ENCODE measurements around the gene ZNF800.

The ZNF800 gene

DNA sequence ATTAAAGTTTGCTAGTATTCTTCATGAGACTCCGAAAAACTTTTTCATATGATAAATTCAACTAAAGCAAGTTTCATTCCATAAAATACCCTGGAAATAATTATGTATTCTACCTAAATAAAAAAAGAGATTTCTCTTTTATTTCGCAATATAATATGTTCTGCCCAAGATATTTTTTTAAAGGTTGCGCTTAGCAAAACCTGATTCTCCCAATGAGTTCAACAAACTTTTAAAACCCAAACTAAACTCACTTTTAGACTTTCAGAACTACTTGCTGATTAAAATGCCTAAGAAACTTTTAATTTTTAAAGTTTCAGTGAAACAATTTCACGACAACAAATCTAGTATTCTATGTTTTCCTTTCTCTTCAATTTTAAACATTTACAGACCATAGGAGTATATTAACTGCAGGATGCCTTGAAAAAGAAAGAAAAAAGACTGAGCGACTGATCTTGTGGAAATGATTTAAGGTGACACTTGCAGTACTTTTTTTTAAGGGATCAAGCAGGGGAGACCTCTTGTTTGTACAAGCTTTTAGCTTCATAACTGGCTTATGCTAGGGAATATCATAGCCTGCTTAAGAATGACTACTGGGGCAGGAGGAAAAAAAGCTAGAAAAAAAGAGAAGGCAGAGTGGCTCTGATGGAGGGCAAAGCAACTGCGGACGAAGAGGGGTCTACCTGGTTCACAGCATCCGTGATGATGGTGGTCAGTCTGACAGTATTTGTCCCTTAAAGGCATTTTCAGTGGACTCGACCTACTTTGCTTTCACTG, 1.5 kb downstream of the ZNF800 start:
- Histone ChIP-seq H3K36me3 (ENCODE audit: control insufficient read depth in 1 of 2, insufficient read depth in 2 of 2, low read length in 2 of 2) (peaks cover 3 to 14% of the 10 kb centered on the region in 2 donors), H3K9ac (ENCODE audit: low read depth in 1 of 2, low read length in 2 of 2) (peak overlapping the region; percentile 92 to 93), H3K27ac (ENCODE audit: low read depth, low read length) (peak overlapping the region; percentile 42), H3K4me1 (ENCODE audit: control insufficient read depth in 1 of 2, insufficient read depth in 2 of 2, low read length in 2 of 2) (peaks cover 24 to 25% of the 10 kb centered on the region in 2 donors), H3K4me3 (ENCODE audit: low read depth in 1 of 2, low read length in 2 of 2) (peak overlapping the region; percentile 75 to 94), H3K27me3 (ENCODE audit: control insufficient read depth in 1 of 2, insufficient read depth in 2 of 2, low read length in 2 of 2) (no peaks in the 10 kb centered on the region), H3K9me3 (ENCODE audit: control insufficient read depth in 1 of 2, low read length in 2 of 2) (no peaks in the 10 kb centered on the region)

DNA sequence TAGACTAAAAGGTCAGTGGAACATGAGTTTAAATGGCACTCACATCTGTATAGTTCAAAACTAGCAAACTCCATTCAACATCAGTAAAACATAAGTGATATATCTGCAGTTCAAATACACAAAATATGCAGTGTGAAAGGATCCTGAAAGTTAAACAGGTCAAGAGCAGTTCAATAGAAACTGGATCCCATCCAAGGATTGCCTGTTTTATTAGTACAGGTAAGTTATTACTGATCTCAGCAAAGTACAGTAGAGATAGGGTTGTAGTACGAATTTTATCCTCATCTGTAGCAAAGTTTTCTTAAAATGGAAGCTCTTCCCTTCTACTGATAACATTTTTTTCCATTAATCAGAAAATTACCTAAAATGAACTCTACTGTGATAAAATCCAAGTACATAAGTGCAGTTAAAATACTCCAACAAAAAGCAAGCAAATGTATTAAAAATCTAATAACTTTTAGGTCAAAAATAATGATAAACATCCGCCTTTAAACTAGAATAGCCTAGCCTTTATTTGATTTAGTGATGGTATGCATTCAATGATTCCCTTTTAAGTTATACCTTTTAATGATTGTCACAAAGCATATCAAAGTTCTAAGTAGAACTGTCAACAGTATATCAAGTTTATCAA, 2.2 kb downstream of the ZNF800 start:
- Histone ChIP-seq H3K9ac (ENCODE audit: low read depth in 1 of 2, low read length in 2 of 2) (no peak overlapping the region), H3K27me3 (ENCODE audit: control insufficient read depth in 1 of 2, insufficient read depth in 2 of 2, low read length in 2 of 2) (no peaks in the 10 kb centered on the region), H3K4me3 (ENCODE audit: low read depth in 1 of 2, low read length in 2 of 2) (peak overlapping the region in 1 of 2 donors; percentile 8), H3K4me1 (ENCODE audit: control insufficient read depth in 1 of 2, insufficient read depth in 2 of 2, low read length in 2 of 2) (peaks cover 24 to 25% of the 10 kb centered on the region in 2 donors), H3K27ac (ENCODE audit: low read depth, low read length) (no peak overlapping the region), H3K9me3 (ENCODE audit: control insufficient read depth in 1 of 2, low read length in 2 of 2) (no peaks in the 10 kb centered on the region), H3K36me3 (ENCODE audit: control insufficient read depth in 1 of 2, insufficient read depth in 2 of 2, low read length in 2 of 2) (peaks cover 3 to 17% of the 10 kb centered on the region in 2 donors)

GRCh38 chr7:127389321-127389720, 3.2 kb downstream of the ZNF800 start:
- Histone ChIP-seq H3K36me3 (ENCODE audit: control insufficient read depth in 1 of 2, insufficient read depth in 2 of 2, low read length in 2 of 2) (peaks cover 3 to 19% of the 10 kb centered on the region in 2 donors), H3K9ac (ENCODE audit: low read depth in 1 of 2, low read length in 2 of 2) (no peak overlapping the region), H3K9me3 (ENCODE audit: control insufficient read depth in 1 of 2, low read length in 2 of 2) (no peaks in the 10 kb centered on the region), H3K4me1 (ENCODE audit: control insufficient read depth in 1 of 2, insufficient read depth in 2 of 2, low read length in 2 of 2) (peaks cover 24 to 25% of the 10 kb centered on the region in 2 donors), H3K27ac (ENCODE audit: low read depth, low read length) (no peak overlapping the region), H3K27me3 (ENCODE audit: control insufficient read depth in 1 of 2, insufficient read depth in 2 of 2, low read length in 2 of 2) (no peaks in the 10 kb centered on the region), H3K4me3 (ENCODE audit: low read depth in 1 of 2, low read length in 2 of 2) (no peak overlapping the region)

- Histone ChIP-seq H3K9ac (ENCODE audit: low read depth in 1 of 2, low read length in 2 of 2) (no peak overlapping the region), H3K4me1 (ENCODE audit: control insufficient read depth in 1 of 2, insufficient read depth in 2 of 2, low read length in 2 of 2) (peaks cover 21 to 32% of the 10 kb centered on the region in 2 donors), H3K9me3 (ENCODE audit: control insufficient read depth in 1 of 2, low read length in 2 of 2) (no peaks in the 10 kb centered on the region), H3K4me3 (ENCODE audit: low read depth in 1 of 2, low read length in 2 of 2) (no peak overlapping the region), H3K27me3 (ENCODE audit: control insufficient read depth in 1 of 2, insufficient read depth in 2 of 2, low read length in 2 of 2) (no peaks in the 10 kb centered on the region), H3K36me3 (ENCODE audit: control insufficient read depth in 1 of 2, insufficient read depth in 2 of 2, low read length in 2 of 2) (peaks cover 7 to 19% of the 10 kb centered on the region in 2 donors), H3K27ac (ENCODE audit: low read depth, low read length) (no peak overlapping the region)
Observed at GRCh38 chr7:127387974-127388373, 4.5 kb downstream of the ZNF800 start.

- Histone ChIP-seq H3K4me3 (ENCODE audit: low read depth in 1 of 2, low read length in 2 of 2) (no peak overlapping the region), H3K36me3 (ENCODE audit: control insufficient read depth in 1 of 2, insufficient read depth in 2 of 2, low read length in 2 of 2) (peaks cover 9 to 19% of the 10 kb centered on the region in 2 donors), H3K27ac (ENCODE audit: low read depth, low read length) (no peak overlapping the region), H3K27me3 (ENCODE audit: control insufficient read depth in 1 of 2, insufficient read depth in 2 of 2, low read length in 2 of 2) (no peaks in the 10 kb centered on the region), H3K9me3 (ENCODE audit: control insufficient read depth in 1 of 2, low read length in 2 of 2) (no peaks in the 10 kb centered on the region), H3K9ac (ENCODE audit: low read depth in 1 of 2, low read length in 2 of 2) (no peak overlapping the region), H3K4me1 (ENCODE audit: control insufficient read depth in 1 of 2, insufficient read depth in 2 of 2, low read length in 2 of 2) (peaks cover 5 to 15% of the 10 kb centered on the region in 2 donors)
Observed at GRCh38 chr7:127383123-127383835, 9.2 kb downstream of the ZNF800 start.

DNA sequence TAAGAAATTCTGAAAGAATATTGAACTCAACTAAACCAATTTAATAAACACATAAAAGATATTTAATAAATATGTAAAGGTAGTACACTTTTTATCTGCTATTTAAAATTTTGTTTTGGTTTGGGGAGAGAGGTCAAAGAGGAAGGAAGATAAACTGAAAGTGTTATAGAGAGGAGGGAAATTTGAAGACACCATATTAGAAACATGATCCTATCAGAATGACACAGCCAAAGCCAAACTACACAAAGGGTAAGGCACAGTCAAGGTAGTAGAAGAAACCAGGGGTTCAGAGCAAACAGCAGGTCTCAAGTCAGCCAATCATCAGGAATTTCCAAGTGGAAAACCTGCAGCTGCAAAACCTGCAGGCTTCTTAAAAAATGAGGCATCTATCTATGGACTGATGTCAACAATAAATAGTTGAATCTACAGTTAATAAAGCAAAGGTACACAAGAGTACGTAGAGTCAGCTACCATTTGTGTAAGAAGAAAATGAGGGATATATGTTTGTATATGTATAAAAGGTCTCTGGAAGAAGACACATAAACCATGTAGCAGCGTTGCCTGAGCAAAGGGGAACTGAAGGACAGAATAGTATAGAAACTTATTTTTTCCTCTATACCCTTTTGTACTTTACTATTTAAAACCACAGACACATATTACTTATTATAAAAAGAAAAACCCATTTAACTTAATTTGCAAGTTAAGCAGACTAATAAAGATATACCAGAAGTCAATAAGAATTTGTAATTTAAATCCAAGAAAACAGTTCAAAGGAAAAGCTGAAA, 10.0 kb downstream of the ZNF800 start:
- Histone ChIP-seq H3K27me3 (ENCODE audit: control insufficient read depth in 1 of 2, insufficient read depth in 2 of 2, low read length in 2 of 2) (no peaks in the 10 kb centered on the region), H3K27ac (ENCODE audit: low read depth, low read length) (no peak overlapping the region), H3K4me3 (ENCODE audit: low read depth in 1 of 2, low read length in 2 of 2) (no peak overlapping the region), H3K36me3 (ENCODE audit: control insufficient read depth in 1 of 2, insufficient read depth in 2 of 2, low read length in 2 of 2) (peaks cover 7 to 14% of the 10 kb centered on the region in 2 donors), H3K9me3 (ENCODE audit: control insufficient read depth in 1 of 2, low read length in 2 of 2) (no peaks in the 10 kb centered on the region), H3K4me1 (ENCODE audit: control insufficient read depth in 1 of 2, insufficient read depth in 2 of 2, low read length in 2 of 2) (peaks cover 5 to 15% of the 10 kb centered on the region in 2 donors), H3K9ac (ENCODE audit: low read depth in 1 of 2, low read length in 2 of 2) (no peak overlapping the region)

DNA sequence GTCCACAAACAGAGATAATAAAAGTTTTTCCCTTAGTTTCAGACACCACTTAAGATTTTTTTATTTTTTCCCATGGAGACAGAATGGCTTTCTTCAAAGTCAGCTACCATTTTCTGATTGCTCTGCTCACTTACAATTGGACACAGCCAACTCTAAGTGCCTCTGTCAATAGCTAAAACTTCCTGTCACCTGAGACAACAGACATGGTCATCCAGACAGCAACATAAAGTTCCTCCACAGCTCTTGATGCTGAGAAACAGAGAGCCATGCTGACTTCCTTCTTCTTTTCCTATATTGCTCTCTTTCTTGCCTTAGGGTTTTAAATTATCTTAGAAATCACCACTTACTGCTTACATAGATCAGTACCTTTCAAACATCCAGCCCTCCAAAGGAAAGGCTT, 12.0 kb downstream of the ZNF800 start:
- H3K9ac ChIP-seq (ENCODE audit: low read depth in 1 of 2, low read length in 2 of 2): no peak overlapping the region
- no peaks in the 10 kb centered on the region for H3K27me3 ChIP-seq (ENCODE audit: control insufficient read depth in 1 of 2, insufficient read depth in 2 of 2, low read length in 2 of 2)
- peaks cover 7 to 16% of the 10 kb centered on the region in 2 donors for H3K36me3 ChIP-seq (ENCODE audit: control insufficient read depth in 1 of 2, insufficient read depth in 2 of 2, low read length in 2 of 2)
- H3K27ac ChIP-seq (ENCODE audit: low read depth, low read length): no peak overlapping the region
- H3K4me1 ChIP-seq (ENCODE audit: control insufficient read depth in 1 of 2, insufficient read depth in 2 of 2, low read length in 2 of 2): peaks cover 5 to 13% of the 10 kb centered on the region in 2 donors
- no peaks in the 10 kb centered on the region for H3K9me3 ChIP-seq (ENCODE audit: control insufficient read depth in 1 of 2, low read length in 2 of 2)
- H3K4me3 ChIP-seq (ENCODE audit: low read depth in 1 of 2, low read length in 2 of 2): no peak overlapping the region

DNA sequence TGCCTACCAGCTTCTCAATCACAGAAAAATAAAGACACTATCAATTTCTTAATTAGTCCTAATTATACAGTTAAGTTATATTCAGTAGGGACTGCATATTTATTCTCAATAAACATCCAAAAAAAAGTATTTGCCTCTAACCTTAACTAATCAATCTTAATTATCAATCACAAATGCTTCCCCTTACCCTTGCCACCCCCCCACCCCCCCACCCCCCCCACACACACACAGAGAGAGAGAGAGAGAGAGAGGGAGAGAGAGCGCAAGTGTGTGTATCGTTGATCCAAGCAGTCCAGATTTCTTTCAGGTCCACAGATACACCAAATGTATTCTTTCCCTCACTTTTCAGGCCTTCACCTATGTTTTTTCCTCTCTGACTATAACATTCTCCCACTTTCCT, 12.9 kb downstream of the ZNF800 start:
- Histone ChIP-seq H3K27me3 (ENCODE audit: control insufficient read depth in 1 of 2, insufficient read depth in 2 of 2, low read length in 2 of 2) (no peaks in the 10 kb centered on the region), H3K9ac (ENCODE audit: low read depth in 1 of 2, low read length in 2 of 2) (no peak overlapping the region), H3K9me3 (ENCODE audit: control insufficient read depth in 1 of 2, low read length in 2 of 2) (no peaks in the 10 kb centered on the region), H3K4me3 (ENCODE audit: low read depth in 1 of 2, low read length in 2 of 2) (no peak overlapping the region), H3K27ac (ENCODE audit: low read depth, low read length) (no peak overlapping the region), H3K4me1 (ENCODE audit: control insufficient read depth in 1 of 2, insufficient read depth in 2 of 2, low read length in 2 of 2) (peaks cover 5 to 13% of the 10 kb centered on the region in 2 donors), H3K36me3 (ENCODE audit: control insufficient read depth in 1 of 2, insufficient read depth in 2 of 2, low read length in 2 of 2) (peaks cover 8 to 15% of the 10 kb centered on the region in 2 donors)

DNA sequence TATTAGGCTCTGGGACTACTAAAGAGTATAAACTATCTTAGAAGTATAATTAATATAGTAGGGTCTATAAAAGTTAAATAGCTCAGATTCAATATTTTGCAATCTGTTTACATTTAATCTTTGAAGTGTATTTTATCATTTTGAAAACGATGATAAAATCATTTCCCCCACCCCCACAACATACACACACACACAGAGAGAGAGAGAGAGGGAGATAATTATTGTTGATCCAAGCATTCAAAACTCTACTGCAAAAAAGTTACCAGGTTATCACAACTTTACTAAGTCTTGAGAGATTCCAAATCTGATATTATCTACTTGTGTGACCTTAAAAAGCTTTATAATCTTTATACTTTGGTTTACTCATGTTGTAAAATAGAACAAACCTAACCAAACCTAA, 14.0 kb downstream of the ZNF800 start:
- H3K27ac ChIP-seq (ENCODE audit: low read depth, low read length): no peak overlapping the region

More for the DNA sequence above, 14.0 kb downstream of the ZNF800 start:
- Histone ChIP-seq H3K9me3 (ENCODE audit: control insufficient read depth in 1 of 2, low read length in 2 of 2) (no peaks in the 10 kb centered on the region), H3K4me3 (ENCODE audit: low read depth in 1 of 2, low read length in 2 of 2) (no peak overlapping the region), H3K4me1 (ENCODE audit: control insufficient read depth in 1 of 2, insufficient read depth in 2 of 2, low read length in 2 of 2) (peaks cover 5 to 11% of the 10 kb centered on the region in 2 donors), H3K27me3 (ENCODE audit: control insufficient read depth in 1 of 2, insufficient read depth in 2 of 2, low read length in 2 of 2) (no peaks in the 10 kb centered on the region), H3K9ac (ENCODE audit: low read depth in 1 of 2, low read length in 2 of 2) (no peak overlapping the region), H3K36me3 (ENCODE audit: control insufficient read depth in 1 of 2, insufficient read depth in 2 of 2, low read length in 2 of 2) (peaks cover 17 to 26% of the 10 kb centered on the region in 2 donors)
